NCI-H1092 (cell line): Measurements from ENCODE around the gene TMED5.

Experiments
- DNase-seq: peaks from one replicate; lab custom pipeline; 2025; lab: John Stamatoyannopoulos, UW

TMED5 gene

GRCh38 chr1:93123201-93123783 lies 56.9 kb downstream of the TMED5 start:
- DNase-seq, result no peak

- no peak for DNase-seq
These were observed 59.6 kb downstream of the TMED5 start for GRCh38 chr1:93120614-93121013.

- no peak for DNase-seq
These were observed 65.8 kb downstream of the TMED5 start for GRCh38 chr1:93114391-93114790.

GRCh38 chr1:93113127-93113526 lies 67.1 kb downstream of the TMED5 start:
- no peak for DNase-seq

GRCh38 chr1:93111561-93111960 lies 68.7 kb downstream of the TMED5 start:
- DNase-seq, result no peak

GRCh38 chr1:93111065-93111464 lies 69.1 kb downstream of the TMED5 start:
- DNase-seq, result no peak

- no peak for DNase-seq
These were observed 70.6 kb downstream of the TMED5 start for GRCh38 chr1:93109578-93109977.

- no peak for DNase-seq
These were observed 71.9 kb downstream of the TMED5 start for GRCh38 chr1:93108335-93108734.

- no peak for DNase-seq
These were observed 72.8 kb downstream of the TMED5 start for GRCh38 chr1:93107395-93107794.

- DNase-seq, result no peak
These were observed 74.0 kb downstream of the TMED5 start for GRCh38 chr1:93106226-93106625.

GRCh38 chr1:93102142-93102541 lies 78.1 kb downstream of the TMED5 start:
- no peak for DNase-seq
